Epithelial cell of proximal tubule (primary cell): ENCODE data around the gene UROD. TPM values are rescaled to one million over a fixed set of nuclear protein-coding genes. Genes with fewer than 3 reads are reported as not detected.

Source experiments
- DNase-seq: peaks from one replicate; pipeline ENCODE4 v3.0.0-alpha.2; 2011; ENCODE audit warnings: low read depth
- H3K4me3 ChIP-seq: 2 replicates; pipeline ENCODE4 v1.5.1; 2011; ENCODE audit warnings: low read depth, mild to moderate bottlenecking, low read length
- CTCF ChIP-seq: conservative IDR thresholded peaks from 2 replicates; pipeline ENCODE4 v1.5.1; 2012; ENCODE audit warnings: low read depth, mild to moderate bottlenecking, low read length
- total RNA-seq: library from RNA; depleted of rRNA; stranded (reverse); fragments of >200 nt; gene quantifications from 2 replicates; pipeline ENCODE4 v1.2.3, GENCODE V29; 2015

Gene UROD
- total RNA-seq, 1 donor from 2014 or later, result 104 TPM

DNA sequence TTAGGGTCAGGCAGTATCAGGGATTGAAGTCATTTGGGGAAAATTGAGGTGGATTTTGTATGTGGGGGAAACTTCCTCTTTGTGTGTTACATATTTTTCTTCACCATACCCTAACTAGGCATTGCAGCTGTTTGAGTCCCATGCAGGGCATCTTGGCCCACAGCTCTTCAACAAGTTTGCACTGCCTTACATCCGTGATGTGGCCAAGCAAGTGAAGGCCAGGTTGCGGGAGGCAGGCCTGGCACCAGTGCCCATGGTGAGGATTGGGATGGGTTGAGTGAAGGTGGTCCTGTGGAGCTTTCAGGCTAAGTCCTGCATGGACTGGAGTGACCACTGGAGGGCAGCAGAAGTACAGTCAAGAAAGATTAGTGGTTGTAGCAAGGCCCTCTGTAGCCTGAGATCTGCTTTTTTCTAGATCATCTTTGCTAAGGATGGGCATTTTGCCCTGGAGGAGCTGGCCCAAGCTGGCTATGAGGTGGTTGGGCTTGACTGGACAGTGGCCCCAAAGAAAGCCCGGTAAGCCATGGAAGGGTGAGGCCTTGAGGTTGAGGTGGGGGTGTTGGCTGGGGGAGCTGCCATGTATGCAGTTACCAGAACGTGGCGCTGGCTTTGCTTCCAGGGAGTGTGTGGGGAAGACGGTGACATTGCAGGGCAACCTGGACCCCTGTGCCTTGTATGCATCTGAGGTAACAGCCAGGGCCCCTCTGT, 2.4 kb downstream of the UROD start:
- peak; percentile 89 for TF ChIP-seq CTCF
- peak; percentile 13 for DNase-seq
- H3K4me3 ChIP-seq, result no peak overlapping the region

DNA sequence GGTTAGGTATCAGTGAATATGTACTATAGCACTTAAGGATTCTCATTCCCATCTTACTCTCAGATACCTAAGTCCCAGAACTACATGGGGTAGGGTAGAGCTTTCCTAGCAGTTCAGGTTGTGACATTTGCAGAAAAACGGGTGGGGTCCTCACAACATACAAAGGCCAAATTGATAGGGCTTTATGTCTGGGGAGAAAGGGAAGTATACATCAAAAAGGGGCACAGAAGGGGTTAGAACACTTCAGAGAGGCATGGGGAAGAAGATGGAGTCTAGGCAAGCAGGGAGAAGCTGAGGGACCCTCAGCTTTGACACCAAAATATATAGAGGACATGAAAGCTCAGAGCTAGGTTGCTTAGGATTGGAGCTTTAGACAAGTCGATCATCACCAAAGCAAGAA, 3.6 kb downstream of the UROD start:
- DNase-seq, result no peak
- TF ChIP-seq CTCF, result no peak

DNA sequence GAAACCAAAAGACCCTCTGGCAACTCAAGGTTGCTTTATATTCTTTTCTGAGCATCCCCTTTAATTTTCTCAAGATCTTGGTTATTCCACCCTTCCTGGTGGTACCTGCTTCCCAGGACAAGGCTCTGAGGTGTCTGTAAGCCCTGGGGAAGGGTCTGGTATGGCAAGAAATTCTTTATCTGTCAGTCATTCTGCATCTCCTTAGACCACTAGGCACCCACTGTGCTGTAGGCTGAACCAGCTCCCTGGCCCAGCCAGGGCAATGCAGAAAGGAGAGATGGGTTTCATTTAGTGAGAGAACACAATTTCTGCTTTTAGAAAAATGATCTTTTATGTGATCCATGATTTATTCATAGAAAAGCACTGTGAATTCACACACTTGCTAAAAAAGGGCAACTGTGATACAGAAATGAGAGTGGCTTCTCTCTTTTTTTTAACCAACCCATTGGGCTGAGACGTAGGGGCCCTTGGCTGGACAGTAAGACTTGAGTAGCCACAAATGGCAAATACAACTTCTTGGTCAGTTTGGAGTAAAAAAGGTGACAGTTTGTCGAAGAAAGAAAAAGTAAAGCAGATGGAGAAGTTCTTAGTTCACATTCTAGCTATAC, 4.1 kb downstream of the UROD start:
- no peak overlapping the region for H3K4me3 ChIP-seq
- DNase-seq, result no peak
- no peak for TF ChIP-seq CTCF

More for the DNA sequence above, 3.6 kb downstream of the UROD start:
- no peak overlapping the region for H3K4me3 ChIP-seq

GRCh38 chr1:45016767-45017166, 4.7 kb downstream of the UROD start:
- no peak for DNase-seq
- no peak overlapping the region for H3K4me3 ChIP-seq
- no peak for TF ChIP-seq CTCF

GRCh38 chr1:45018599-45019230, 6.7 kb downstream of the UROD start:
- DNase-seq, result peak; percentile 15
- peak; percentile 89 for TF ChIP-seq CTCF
- no peak overlapping the region for H3K4me3 ChIP-seq

- no peak overlapping the region for H3K4me3 ChIP-seq
- TF ChIP-seq CTCF, result no peak
- no peak for DNase-seq
These were observed 11.6 kb downstream of the UROD start for GRCh38 chr1:45023663-45024062.
